NCI-H2081 treated with DMSO at 0.1 percent for 48 hours (cell line): Measurements from ENCODE around the gene DNAJC16.
A peak's percentile ranks its signal among the peaks of the same experiment; 100 is the strongest.
"Not testable (repeated sequence)": the region's sequence is repeated elsewhere in the genome, so short reads cannot be mapped to it uniquely, and the experiment has no call there.

Source experiments
- DNase-seq: peaks from one replicate; lab custom pipeline; 2025; lab: John Stamatoyannopoulos, UW

The DNAJC16 gene

GRCh38 chr1:15526490-15527339 is at the start of gene DNAJC16:
Gene DNAJC16 (plus strand): TSS chr1:15526848. CDS start chr1:15529106, 2,258 bp downstream.
- DNase-seq = peak; percentile 99

DNA sequence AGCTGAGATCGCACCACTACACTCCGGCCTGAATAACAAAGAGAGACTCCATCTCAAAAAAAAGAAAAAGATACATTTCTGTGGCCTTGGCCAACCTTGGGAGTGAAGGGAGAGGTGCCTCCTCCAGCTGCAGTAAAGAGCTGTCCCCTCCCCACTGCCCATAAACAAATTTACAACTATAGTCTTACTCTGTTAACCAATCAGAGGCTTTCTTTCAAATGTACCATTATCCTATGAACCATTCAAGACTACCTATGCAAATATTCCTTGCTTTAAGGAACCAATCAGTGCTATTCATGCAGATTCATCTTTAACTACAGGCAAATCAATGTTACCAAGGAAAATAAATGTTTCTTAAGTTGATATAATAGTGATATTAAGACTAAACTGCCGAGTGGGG is 49.7 kb upstream of the DNAJC16 start:
- DNase-seq = no peak

- no peak for DNase-seq
Observed at GRCh38 chr1:15477646-15478212, 48.9 kb upstream of the DNAJC16 start.

DNA sequence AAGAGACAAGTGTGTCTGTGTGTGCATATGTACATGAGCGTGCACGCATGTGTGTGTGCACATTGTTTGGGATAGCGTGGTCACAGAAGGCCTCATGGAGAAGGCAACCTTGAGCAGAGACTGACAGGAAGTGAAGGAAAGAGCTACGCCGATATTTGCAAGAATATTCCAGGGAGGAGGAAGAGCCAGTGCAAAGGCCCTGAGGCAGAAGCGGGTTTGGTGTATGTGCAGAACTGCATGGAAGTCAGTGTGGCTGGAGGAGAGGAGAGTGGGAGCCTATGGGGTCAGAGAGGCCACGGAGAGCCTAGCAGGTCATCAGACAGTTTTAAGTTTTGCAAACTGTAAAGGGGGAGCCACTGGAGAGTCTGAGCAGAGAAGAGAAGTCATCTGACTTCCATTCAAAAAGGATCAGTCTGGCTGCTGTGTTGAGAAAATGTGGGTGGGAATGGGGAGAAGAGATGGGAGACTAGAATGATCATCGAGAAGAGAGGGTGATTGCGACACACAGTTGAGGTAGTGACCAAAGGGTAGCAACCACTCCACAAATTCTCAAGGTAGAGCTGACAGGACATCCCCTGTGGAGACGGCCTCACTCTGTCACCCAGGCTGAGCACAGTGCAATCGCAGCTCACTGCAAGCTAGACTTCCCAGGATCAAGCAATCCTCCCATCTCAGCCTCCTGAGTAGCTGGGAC is 46.8 kb upstream of the DNAJC16 start:
- no peak for DNase-seq

GRCh38 chr1:15482455-15482854 is 44.2 kb upstream of the DNAJC16 start:
- not testable (repeated sequence) for DNase-seq

DNA sequence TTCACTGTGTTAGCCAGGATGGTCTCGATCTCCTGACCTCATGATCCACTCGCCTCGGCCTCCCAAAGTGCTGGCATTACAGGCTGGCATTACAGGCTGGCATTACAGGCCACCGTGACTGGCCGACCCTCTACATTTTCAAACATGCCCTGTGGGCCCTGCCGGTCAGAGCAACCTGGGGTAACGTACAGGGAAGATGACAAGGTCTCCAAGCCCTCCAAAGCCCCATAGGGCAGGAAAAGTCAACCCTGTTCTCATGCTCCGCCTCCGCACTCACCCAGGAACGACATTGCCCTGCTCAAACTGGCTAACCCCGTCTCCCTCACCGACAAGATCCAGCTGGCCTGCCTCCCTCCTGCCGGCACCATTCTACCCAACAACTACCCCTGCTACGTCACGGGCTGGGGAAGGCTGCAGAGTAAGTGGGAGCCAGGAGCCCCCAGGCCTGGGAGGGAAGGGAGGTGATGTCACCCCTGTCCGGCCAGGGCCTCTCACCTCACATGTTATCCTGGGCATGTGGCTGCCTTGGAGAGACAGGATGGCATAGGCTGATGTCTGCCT is 43.6 kb upstream of the DNAJC16 start:
- DNase-seq = not testable (repeated sequence)

DNA sequence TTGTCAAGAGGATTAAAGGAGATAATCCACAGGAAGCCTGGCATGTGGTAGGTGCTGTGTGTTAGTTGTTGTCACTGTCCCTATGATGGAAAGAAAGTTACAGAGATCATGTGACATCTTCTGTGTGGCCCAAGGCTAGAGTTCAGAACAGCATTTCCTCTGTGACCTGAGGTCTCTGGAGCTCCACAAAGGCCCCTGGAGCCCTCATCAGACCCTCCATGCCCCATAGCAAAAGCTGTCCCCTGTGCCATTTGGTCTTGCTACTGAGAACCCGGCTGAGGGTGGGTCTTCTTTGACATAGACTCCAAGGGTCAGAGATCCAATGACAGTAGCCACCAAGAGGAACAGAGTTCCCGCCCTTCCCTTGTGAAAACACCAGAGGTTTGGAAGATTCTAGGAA is 42.7 kb upstream of the DNAJC16 start:
- no peak for DNase-seq

GRCh38 chr1:15484443-15484842 is 42.2 kb upstream of the DNAJC16 start:
- not testable (repeated sequence) for DNase-seq

GRCh38 chr1:15485636-15486035 is 41.0 kb upstream of the DNAJC16 start:
- DNase-seq = no peak

DNA sequence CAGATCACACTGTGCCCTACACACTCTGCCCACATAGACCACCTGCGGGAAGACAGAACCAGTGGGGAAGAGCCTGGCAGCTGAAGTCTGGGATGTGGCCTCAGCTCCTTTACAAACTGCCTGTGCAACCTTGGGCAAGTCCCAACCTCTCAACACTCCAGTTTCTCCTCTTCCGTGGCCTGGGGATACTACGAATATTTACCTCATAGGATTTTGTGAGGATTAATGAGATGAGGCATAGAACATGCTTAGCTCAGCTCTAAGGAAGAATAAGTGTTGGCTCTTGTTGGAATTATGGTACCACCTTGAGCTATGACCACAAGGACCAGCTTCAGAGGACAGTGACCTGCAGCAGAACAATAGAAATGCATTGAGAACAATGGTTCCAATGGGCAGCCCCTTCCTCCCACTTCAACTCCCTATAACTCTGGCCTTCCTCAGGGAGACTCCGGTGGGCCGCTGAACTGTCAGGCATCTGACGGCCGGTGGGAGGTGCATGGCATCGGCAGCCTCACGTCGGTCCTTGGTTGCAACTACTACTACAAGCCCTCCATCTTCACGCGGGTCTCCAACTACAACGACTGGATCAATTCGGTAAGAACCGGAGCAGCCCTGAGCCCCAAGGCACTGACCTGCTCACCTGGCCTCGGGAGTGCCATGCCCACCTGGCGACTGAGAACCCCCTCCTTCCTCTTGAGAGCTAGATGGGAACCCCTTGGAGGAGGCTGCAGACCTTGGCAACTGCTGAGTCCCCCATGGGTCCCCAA is 39.6 kb upstream of the DNAJC16 start:
- not testable (repeated sequence) for DNase-seq

GRCh38 chr1:15488371-15488770 is 38.3 kb upstream of the DNAJC16 start:
- no peak for DNase-seq

GRCh38 chr1:15489052-15489736 is 37.5 kb upstream of the DNAJC16 start:
- DNase-seq = no peak

GRCh38 chr1:15491010-15491409 is 35.6 kb upstream of the DNAJC16 start:
- DNase-seq = not testable (repeated sequence)

DNA sequence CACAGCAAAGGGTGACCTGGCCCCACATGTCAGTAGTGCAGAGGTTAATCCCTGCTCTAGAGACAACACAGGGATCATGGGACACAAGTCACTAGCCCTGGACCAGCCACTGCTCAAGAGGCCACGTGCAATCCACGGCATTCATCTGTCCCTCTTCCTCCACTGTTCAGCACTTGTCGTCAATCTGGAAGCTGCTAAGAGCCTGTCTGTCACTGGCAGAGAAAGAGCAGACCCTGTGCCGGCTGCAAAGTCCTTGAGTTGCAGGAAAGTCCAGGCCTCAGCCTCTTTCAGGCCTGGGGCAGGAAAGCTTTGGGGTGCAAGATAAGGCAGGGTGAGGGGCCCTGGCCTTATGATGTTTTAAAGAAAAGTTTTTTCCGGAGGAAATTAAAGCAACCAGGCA is 34.1 kb upstream of the DNAJC16 start:
- DNase-seq = no peak

GRCh38 chr1:15493869-15494390 is 32.7 kb upstream of the DNAJC16 start:
- no peak for DNase-seq

GRCh38 chr1:15500184-15501178 is 26.2 kb upstream of the DNAJC16 start:
- no peak for DNase-seq

- no peak for DNase-seq
Observed at GRCh38 chr1:15501208-15502032, 25.2 kb upstream of the DNAJC16 start.

DNA sequence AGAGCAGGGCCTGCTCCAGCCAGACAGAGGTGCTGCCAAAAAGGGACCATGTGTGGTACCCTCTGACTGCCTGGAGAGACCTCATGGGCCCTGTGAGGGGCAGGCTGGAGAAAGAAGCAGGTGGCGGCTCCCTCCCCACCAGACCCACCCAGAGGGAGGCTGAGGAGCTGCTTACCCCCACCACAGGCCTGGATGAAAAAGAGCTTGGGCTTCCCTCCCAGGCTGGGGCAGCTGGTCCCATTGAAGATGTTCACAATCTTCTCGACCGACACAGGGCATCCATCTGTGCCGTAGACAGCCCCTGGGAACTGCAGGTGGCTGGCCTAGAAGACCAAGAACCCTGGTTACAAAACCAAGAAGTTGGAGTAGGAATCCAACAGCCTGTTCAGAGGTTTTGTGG is 22.2 kb upstream of the DNAJC16 start:
- no peak for DNase-seq

- no peak for DNase-seq
Observed at GRCh38 chr1:15506831-15507230, 19.8 kb upstream of the DNAJC16 start.
